ENCODE results near the gene PPP2R2B.

PPP2R2B gene

GRCh38 chr5:146884066-146884626 is 5.6 kb upstream of the PPP2R2B start:
- no peak for DNase-seq

- DNase-seq: no peak
These were observed 5.0 kb upstream of the PPP2R2B start for GRCh38 chr5:146883511-146883910.

- no peak for DNase-seq
These were observed 2.4 kb upstream of the PPP2R2B start for GRCh38 chr5:146880966-146881365.

GRCh38 chr5:146877783-146878475 is 628 bp downstream of the PPP2R2B start:
- no peak for DNase-seq

GRCh38 chr5:146877178-146877681 is 1.3 kb downstream of the PPP2R2B start:
- no peak for DNase-seq

GRCh38 chr5:146873186-146873917 is 5.2 kb downstream of the PPP2R2B start:
- no peak for DNase-seq

GRCh38 chr5:146872188-146872587 is 6.4 kb downstream of the PPP2R2B start:
- no peak for DNase-seq

- DNase-seq: no peak
These were observed 10.4 kb downstream of the PPP2R2B start for GRCh38 chr5:146867996-146868708.

- no peak for DNase-seq
These were observed 12.3 kb downstream of the PPP2R2B start for GRCh38 chr5:146866263-146866662.

- DNase-seq: no peak
These were observed 15.9 kb downstream of the PPP2R2B start for GRCh38 chr5:146862641-146863040.

GRCh38 chr5:146860213-146860893 is 18.2 kb downstream of the PPP2R2B start:
- no peak for DNase-seq

- DNase-seq: no peak
These were observed 26.5 kb downstream of the PPP2R2B start for GRCh38 chr5:146852089-146852488.

GRCh38 chr5:146851133-146851532 is 27.4 kb downstream of the PPP2R2B start:
- no peak for DNase-seq

GRCh38 chr5:146849694-146850303 is 28.8 kb downstream of the PPP2R2B start:
- no peak for DNase-seq

GRCh38 chr5:146848133-146848532 is 30.4 kb downstream of the PPP2R2B start:
- DNase-seq: no peak

- no peak for DNase-seq
These were observed 38.5 kb downstream of the PPP2R2B start for GRCh38 chr5:146840016-146840415.

GRCh38 chr5:146836226-146836842 is 42.2 kb downstream of the PPP2R2B start:
- DNase-seq: no peak

GRCh38 chr5:146832985-146833732 is 45.4 kb downstream of the PPP2R2B start:
- DNase-seq: no peak

- DNase-seq: no peak
These were observed 50.2 kb downstream of the PPP2R2B start for GRCh38 chr5:146828385-146828784.

GRCh38 chr5:146827901-146828300 is 50.7 kb downstream of the PPP2R2B start:
- DNase-seq: no peak

- no peak for DNase-seq
These were observed 53.5 kb downstream of the PPP2R2B start for GRCh38 chr5:146825033-146825432.

Measured in activated CD4-positive, alpha-beta T cell treated with anti-CD3 and anti-CD28 coated beads, Interleukin-2, amount 50 U/mL, for 4 hours (primary cell).